GM18951 (cell line): ENCODE data around the gene LGR4.
"Not testable (repeated sequence)": the region's sequence is repeated elsewhere in the genome, so short reads cannot be mapped to it uniquely, and the experiment has no call there.

Source experiments
- POLR2A ChIP-seq: IDR thresholded peaks from 4 replicates; pipeline ENCODE4 v1.6.1; 2011; ENCODE audit warnings: mild to moderate bottlenecking; ENCODE audit not compliant: insufficient read length, insufficient read depth; ENCODE audit errors: extremely low read depth
- in situ Hi-C: fragments of 300-500 bp; cut with MboI; formaldehyde crosslinking; loops from one replicate; pipeline ENCODE4 v1.12.0; 2022; ENCODE audit warnings: low sequenced_read_pairs, mixed read lengths, inconsistent platforms; ENCODE audit not compliant: unreplicated experiment

Gene LGR4

GRCh38 chr11:27460158-27460978, 12.2 kb downstream of the LGR4 start:
- no peak for TF ChIP-seq POLR2A
- in situ Hi-C loops = no loop called here

DNA sequence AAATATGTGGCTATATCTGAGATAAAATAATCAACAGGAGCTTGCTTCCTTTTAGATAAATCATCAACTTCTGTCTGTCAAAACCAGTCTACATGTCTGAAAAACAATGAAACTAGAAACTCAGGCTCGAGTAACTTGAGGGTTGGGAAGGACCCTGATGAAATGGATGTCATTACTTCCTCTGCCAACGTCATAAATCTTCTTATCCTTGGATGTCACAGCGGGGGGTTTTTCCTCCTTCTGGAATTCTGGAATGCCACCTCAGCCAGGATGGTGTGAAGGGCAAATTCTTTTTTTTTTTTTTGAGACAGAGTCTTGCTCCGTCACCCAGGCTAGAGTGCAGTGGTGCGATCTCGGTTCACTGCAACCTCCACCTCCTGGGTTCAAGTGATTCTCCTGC, 13.4 kb downstream of the LGR4 start:
- TF ChIP-seq POLR2A = no peak
- in situ Hi-C loops = no loop called here

DNA sequence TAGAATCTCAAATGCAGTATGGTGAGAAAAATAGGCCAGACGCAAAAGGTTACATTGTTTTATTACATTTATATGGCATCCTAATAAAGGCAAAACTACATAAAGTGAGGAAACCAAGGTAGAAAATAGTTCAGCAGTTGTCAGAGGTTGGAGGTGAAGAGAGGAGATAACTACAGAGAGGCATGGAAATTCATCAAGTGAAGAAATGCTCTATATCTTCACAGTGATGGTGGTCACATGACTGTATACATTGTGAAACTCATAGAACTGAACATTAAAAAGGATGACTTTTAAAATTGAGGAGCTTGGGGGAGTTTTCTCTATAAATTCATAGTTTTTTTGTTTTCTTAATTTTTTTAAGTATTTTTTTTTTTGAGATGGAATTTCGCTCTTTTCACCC, 14.4 kb downstream of the LGR4 start:
- in situ Hi-C loops = no loop called here
- TF ChIP-seq POLR2A = no peak

DNA sequence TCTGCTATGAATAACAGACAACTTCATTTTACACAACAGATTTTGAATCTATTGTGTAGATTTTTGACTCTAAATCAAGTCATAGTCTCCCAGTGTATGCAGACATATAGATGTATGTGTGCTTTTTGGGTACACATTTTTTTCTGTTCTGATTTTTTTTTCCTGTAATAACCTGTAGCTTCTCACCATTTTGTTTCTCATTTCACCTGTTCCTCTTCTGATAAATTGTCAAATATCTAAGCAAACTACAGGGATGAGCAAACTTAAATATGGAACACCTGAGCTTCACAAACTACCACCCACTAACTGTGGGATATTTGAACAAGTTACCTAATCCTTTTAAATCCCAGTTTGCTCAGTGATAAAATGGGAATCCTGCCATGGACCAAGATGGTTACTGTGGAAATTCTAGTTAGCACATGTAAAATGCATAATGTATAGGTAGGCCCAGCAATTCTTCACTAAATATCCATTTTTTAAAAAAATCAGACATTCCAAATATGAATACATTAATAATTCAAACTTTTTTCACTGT, 15.7 kb downstream of the LGR4 start:
- in situ Hi-C loops = no loop called here
- no peak for TF ChIP-seq POLR2A

DNA sequence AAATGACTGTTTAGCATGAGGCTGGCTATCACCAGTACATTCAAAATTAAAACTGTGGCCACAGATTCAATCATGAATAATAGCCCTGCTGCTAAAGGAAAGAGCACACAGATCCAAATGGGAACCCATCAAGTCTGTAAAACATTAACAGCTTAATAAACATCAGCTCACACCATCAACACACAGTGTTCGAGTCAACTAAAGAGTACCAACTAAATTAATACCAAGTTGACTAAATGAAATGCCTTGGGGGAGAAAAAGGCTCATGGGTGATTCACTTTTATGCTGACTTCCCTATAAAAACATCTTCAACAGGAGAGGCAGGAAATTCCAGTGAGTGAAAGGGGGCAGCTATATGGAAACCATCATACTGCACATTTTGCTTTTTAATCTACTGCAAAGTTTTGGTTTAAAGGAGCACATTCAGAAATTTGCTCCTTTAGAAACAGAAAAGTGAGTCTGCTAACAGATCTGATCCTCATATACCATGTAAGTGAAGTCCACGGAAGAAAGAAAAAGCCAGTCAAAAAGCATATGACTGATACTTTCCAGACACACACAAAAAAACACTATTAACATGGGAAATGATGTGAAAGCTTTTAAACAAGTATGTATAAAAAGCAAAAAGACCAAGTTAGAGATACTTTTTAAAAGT, 16.3 kb downstream of the LGR4 start:
- TF ChIP-seq POLR2A = no peak
- in situ Hi-C loops = no loop called here

DNA sequence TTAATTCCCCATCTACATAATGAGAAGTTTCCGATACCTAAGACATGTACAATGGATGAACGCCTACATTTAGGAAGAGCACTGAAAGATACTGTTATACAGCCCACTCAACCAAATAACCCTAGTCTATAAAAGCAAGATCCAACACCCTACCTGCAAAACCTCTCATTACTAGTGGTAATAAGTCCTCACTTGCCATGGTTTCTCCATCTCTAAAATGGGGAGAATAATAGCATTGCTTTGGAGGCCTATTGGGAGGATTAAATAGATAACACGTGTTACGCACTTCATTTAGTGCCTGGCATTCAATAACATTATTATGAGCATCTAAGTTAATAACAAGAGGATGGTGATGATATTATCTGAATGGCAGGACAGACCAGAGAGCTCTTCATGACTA, 16.9 kb downstream of the LGR4 start:
- TF ChIP-seq POLR2A = no peak
- in situ Hi-C loops = no loop called here

DNA sequence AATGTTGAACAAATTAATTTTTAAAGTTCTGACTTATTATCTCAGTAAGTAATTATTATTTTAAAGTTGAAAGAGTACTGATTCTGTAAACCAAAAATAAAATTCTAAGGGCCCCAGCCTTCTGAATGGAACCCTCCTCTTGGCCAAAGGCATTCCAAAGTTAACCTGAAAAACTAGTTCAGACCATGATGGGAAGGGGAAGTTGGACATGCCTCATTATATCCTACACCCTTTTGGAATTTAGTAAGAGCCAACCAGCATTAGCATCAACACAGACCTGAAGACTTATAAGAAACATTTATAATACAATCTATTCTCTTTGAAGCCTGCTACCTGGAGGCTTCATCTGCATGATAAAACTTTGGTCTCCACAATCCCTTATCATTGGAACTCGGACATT, 18.9 kb downstream of the LGR4 start:
- no peak for TF ChIP-seq POLR2A
- in situ Hi-C loops = no loop called here

DNA sequence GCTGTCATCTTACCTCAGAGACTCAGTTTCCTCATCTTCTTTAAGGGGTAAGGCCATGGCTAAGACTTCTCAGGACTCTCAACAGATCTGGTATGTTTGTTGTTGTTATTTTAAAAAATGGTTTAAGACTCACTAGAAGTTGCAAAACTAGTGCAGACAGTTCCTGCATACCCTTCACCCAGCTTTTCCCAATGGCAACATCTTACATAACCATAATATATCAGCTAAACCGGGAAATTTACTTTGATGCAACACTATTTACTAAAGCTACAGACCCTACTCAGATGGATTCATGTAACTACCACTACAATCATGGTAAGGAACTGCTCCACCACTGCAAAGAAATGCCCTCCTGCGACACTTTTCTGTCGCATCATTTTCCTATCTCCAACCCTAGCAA, 20.4 kb downstream of the LGR4 start:
- in situ Hi-C loops = no loop called here
- no peak for TF ChIP-seq POLR2A

DNA sequence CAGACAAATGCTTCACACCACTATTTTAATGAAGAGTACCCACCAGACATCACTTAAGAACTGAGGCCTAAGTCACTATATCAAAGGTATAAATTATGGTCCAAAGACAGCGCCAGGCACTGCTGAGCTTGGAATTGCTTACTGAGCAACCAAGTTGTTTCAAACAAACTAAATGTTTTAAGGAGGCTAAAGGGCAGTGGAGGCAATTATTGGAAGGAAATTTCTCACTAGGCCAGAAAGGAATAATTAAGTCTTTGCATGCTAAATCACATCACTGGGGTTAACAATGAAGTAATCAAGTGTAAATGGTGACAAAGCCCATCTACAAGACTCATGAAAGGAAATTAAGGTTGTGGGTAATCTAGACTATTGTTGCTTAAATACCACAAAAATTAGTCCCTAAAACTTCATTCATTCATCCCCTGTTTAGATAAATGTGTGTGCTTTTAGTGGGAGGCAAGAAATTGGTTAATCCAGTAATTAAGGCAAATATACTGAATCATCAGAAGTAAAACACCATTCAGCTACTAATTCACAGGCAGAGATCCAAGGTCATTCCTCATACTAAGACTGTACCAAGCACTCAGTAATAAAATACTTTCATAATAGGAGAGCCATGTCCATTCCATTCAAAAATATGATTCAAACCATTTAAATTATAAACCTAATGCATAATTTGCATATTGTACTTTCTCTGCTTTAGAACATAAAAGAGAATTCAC, 21.2 kb downstream of the LGR4 start:
- in situ Hi-C loops = no loop called here
- no peak for TF ChIP-seq POLR2A

- in situ Hi-C loops = not testable (repeated sequence)
These were observed 24.4 kb downstream of the LGR4 start for GRCh38 chr11:27448184-27448540.

- TF ChIP-seq POLR2A = no peak
- in situ Hi-C loops = no loop called here
These were observed 25.1 kb downstream of the LGR4 start for GRCh38 chr11:27447288-27448183.

DNA sequence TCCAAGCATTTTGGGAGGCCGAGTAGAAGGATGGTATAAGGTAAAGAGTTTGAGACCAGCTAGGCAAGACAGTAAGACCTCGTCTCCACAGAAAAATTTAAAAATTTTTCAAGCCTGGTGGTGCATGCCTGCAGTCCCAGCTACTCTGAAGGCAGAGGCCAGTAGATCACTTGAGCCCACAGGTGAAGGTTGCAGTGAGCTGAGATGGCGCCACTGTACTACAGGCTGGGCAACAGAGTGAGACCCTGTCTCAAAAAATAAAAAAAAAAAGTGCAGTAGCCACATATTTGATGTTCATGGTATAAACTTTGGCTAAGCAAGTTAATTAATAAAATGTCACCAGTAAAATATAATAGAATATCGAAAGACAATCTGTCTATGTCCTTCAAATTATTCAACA, 27.0 kb downstream of the LGR4 start:
- TF ChIP-seq POLR2A = no peak
- in situ Hi-C loops = no loop called here

DNA sequence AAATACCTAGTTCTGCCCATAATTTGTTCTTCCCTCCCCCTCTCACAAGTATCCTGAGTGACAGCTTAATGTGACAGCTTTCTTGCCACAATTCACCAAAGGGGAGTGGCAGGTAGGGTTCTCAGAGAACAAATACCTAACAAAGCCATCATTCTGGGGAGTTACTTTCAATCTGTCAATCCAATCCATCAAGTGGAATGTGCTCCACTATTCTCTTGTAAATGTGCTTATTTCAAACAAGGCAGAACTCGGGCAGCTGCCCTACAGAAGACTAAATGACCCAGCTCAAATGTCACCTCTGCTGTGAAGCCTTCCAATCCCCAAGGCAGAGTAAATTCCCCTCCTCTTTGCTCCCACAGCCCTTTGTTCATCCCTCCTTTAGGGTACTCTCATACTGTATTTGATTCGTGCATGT, 27.8 kb downstream of the LGR4 start:
- in situ Hi-C loops = no loop called here
- TF ChIP-seq POLR2A = no peak
